Heart right ventricle (tissue), 16 donors: Measurements from ENCODE around the gene JAK1. TPM values are rescaled to one million over a fixed set of nuclear protein-coding genes. Genes with fewer than 3 reads are reported as not detected.

ENCODE experiments used
- ATAC-seq, 8 donors: fragments of 200-7000 bp; cut with Tn5 transposase; one replicate each; pipeline ENCODE4 v1.9.1; 2020; ENCODE audit warnings: mild to moderate bottlenecking in 8 of 8, moderate library complexity in 8 of 8, moderate number of reproducible peaks in 1 of 8
- DNase-seq, 2 donors: peaks; one replicate each; pipeline ENCODE4 v3.0.0-alpha.2; 2020
- H3K27ac ChIP-seq, 10 donors: fragments of 200-600 bp; sonication (generic) in 2 of 10; one replicate each; pipeline versions ENCODE4 v1.5.0 to v1.8.0; 2020 to 2022; ENCODE audit warnings: mild to moderate bottlenecking in 3 of 10
- H3K27me3 ChIP-seq, 7 donors: fragments of 200-600 bp; one replicate each; pipeline ENCODE4 v1.8.0; 2021 to 2022; ENCODE audit warnings: mild to moderate bottlenecking in 2 of 7
- H3K36me3 ChIP-seq, 9 donors: fragments of 200-600 bp; sonication (generic) in 1 of 9; one replicate each; pipeline versions ENCODE4 v1.5.0 to v1.8.0; 2020 to 2022; ENCODE audit warnings: mild to moderate bottlenecking in 2 of 9
- H3K4me1 ChIP-seq, 9 donors: fragments of 200-600 bp; sonication (generic) in 1 of 9; one replicate each; pipeline versions ENCODE4 v1.5.0 to v1.8.0; 2020 to 2022; ENCODE audit warnings: mild to moderate bottlenecking in 4 of 9
- H3K4me3 ChIP-seq, 10 donors: fragments of 200-600 bp; sonication (generic) in 2 of 10; one replicate each; pipeline versions ENCODE4 v1.5.0 to v1.8.0; 2020 to 2022; ENCODE audit warnings: mild to moderate bottlenecking in 7 of 10, moderate library complexity in 2 of 10
- H3K9me3 ChIP-seq, 11 donors: fragments of 200-600 bp in 10 of 11; sonication (generic) in 2 of 11; one replicate each; pipeline versions ENCODE4 v1.5.0 to v1.8.0; 2013 to 2022; ENCODE audit warnings: mild to moderate bottlenecking in 2 of 11, control low read depth in 1 of 11, moderate library complexity in 1 of 11
- WGBS, 2 donors: extraction: QIAGEN DNeasy Blood & Tissue Kit; methylation state at CpG; one replicate each; pipeline ENCODE4 v1.1.7; 2013; ENCODE audit warnings: inconsistent platforms in 1 of 2; 5-methylcytosine and 5-hydroxymethylcytosine counted together
- intact Hi-C, 10 donors: fragments of 100-400 bp; cut with DNase I; formaldehyde crosslinking; loops; one replicate each; pipeline versions ENCODE4 v1.11.1 to v1.14.2; 2022
- polyA plus RNA-seq, 2 donors: library from polyadenylated mRNA; stranded (reverse); fragments of 200-250 nt; gene quantifications; one replicate each; pipeline ENCODE4 v1.2.3, GENCODE V29; 2013
- total RNA-seq, 10 donors: library from RNA; stranded (reverse); fragmentation: NEBNext Ultra II Directional in 3 of 10; extraction: Animal tissue kit (Norgen Biotek cat#: 25700) in 3 of 10; gene quantifications; one replicate each; pipeline versions ENCODE4 v1.2.1 to v1.2.4, GENCODE V29; 2021 to 2023
- TF ChIP-seq, protein P1 (sequence below), 9 donors: fragments of 200-600 bp; sonication (generic) in 2 of 9; IDR thresholded peaks; one replicate each; pipeline versions ENCODE4 v1.5.0 to v1.8.0; 2021 to 2022; ENCODE audit warnings: antibody characterized with exemption in 9 of 9, mild to moderate bottlenecking in 5 of 9, moderate library complexity in 1 of 9
- donor health status: Arrhythmogenic right ventricular cardiomyopathy.
- donor health status: ischemic (EF 13 %, LVEDD 7.1; RV severe dilation, severe dysfunction).
- donor health status: healthy with polysubstance abuse.
- donor health status: DM: no; HTN: yes; CAD: no.
- donor health status: DM: no; HTN: no; CAD: no.
- donor health status: ischemic (EF 25% LVEDD 6.9; RV normal size, moderate dysfunction).
- donor health status: ischemic (EF 25% LVEDD 5.7; RV mildly dilated, moderate dysfunction).
- donor health status: healthy.
- donor health status: DM: yes; HTN: yes; CAD: no.
- donor health status: Ischemic cardiomyopathy.
- donor health status: ischemic (EF 35%, LVEDD 5.7; RV mildly dilated, moderate dysfunction).
- donor health status: nonischemic (EF 11% LVEDD 7.7; RV severe dilation, severe dysfunction).
- donor health status: DM: yes; HTN: yes; CAD: no.
- donor health status: PGD.
- donor health status: ischemic (EF 29% LVEDD 5.4; RV normal size, mild dysfunction).
- donor health status: nonischemic (EF 23%, LVEDD 6.1; RV moderate dilation, normal function).

Gene JAK1
- total and polyA plus RNA-seq, 12 donors: 20.1 to 122 (median 81.3) TPM

DNA sequence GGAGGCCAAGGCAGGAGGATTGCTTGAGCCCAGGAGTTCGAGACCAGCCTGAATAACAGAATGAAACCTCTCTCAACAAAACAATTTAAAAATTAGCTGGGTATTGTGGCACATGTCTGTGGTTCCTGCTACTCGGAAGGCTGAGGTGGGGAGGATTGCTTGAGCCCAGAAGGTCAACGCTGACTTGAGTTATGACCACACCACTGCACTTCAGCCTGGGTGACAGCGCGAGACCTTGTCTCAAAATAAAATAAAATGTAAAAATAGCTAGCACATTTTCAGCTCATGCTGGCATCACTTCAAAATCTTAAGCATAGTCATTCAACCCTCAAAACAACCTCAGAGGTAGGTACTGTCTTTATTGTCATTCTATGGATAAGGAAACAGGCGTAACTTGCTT lies 6.4 kb downstream of the JAK1 start:
- no peaks in the 10 kb centered on the region for H3K27me3 ChIP-seq
- H3K4me3 ChIP-seq: no peak overlapping the region
- no peaks in the 10 kb centered on the region for H3K9me3 ChIP-seq
- DNase-seq: no peak
- no peak for ATAC-seq
- H3K4me1 ChIP-seq: peaks cover 22 to 99% (median 83%) of the 10 kb centered on the region in 9 donors
- 75 to 88% methylated on average over 6 of the region's 6 CpGs for WGBS, 2 donors
- no peaks in the 10 kb centered on the region for H3K36me3 ChIP-seq
- no peak overlapping the region for H3K27ac ChIP-seq
- intact Hi-C loops: loop anchor here in 6 of 10 donors (5.0 to 10.0 kb wide), 7 partner anchors 55 to 213 kb away; partner anchors contain the start of gene RAVER2 (in 1 of the 6)
- TF ChIP-seq, protein P1, sequence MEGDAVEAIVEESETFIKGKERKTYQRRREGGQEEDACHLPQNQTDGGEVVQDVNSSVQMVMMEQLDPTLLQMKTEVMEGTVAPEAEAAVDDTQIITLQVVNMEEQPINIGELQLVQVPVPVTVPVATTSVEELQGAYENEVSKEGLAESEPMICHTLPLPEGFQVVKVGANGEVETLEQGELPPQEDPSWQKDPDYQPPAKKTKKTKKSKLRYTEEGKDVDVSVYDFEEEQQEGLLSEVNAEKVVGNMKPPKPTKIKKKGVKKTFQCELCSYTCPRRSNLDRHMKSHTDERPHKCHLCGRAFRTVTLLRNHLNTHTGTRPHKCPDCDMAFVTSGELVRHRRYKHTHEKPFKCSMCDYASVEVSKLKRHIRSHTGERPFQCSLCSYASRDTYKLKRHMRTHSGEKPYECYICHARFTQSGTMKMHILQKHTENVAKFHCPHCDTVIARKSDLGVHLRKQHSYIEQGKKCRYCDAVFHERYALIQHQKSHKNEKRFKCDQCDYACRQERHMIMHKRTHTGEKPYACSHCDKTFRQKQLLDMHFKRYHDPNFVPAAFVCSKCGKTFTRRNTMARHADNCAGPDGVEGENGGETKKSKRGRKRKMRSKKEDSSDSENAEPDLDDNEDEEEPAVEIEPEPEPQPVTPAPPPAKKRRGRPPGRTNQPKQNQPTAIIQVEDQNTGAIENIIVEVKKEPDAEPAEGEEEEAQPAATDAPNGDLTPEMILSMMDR (IDR thresholded peaks at IDR 0.05): no peak

- WGBS, 2 donors: 64 to 72% methylated on average over 3 of the region's 3 CpGs
- intact Hi-C loops: loop anchor here in 1 of 10 donors (10.0 kb wide), 1 partner anchor 52 kb away; no protein-coding TSS in a partner anchor
Measured at GRCh38 chr1:64956733-64957441, 9.5 kb downstream of the JAK1 start.

GRCh38 chr1:64956010-64956640 lies 10.2 kb downstream of the JAK1 start:
- ATAC-seq (peak in 5 of 8 donors; percentile 34 to 47 (median 35)), DNase-seq (no peak)
- WGBS, 2 donors: 66 to 71% methylated on average over 3 of the region's 3 CpGs
- H3K4me1 ChIP-seq: peaks cover 15 to 94% (median 64%) of the 10 kb centered on the region in 9 donors
- H3K27ac ChIP-seq: peak overlapping the region in 7 of 10 donors; percentile 33 to 64 (median 45)
- TF ChIP-seq, protein P1 (IDR thresholded peaks at IDR 0.05): no peak
- H3K36me3 ChIP-seq: no peaks in the 10 kb centered on the region
- H3K9me3 ChIP-seq: no peaks in the 10 kb centered on the region
- intact Hi-C loops: loop anchor here in 1 of 10 donors (10.0 kb wide), 1 partner anchor 51 kb away; no protein-coding TSS in a partner anchor
- H3K27me3 ChIP-seq: no peaks in the 10 kb centered on the region
- no peak overlapping the region for H3K4me3 ChIP-seq

More at GRCh38 chr1:64956733-64957441, 9.5 kb downstream of the JAK1 start:
- Histone ChIP-seq H3K27me3 (no peaks in the 10 kb centered on the region), H3K27ac (peak overlapping the region in 4 of 10 donors; percentile 12 to 58 (median 37)), H3K9me3 (no peaks in the 10 kb centered on the region), H3K4me3 (no peak overlapping the region), H3K36me3 (no peaks in the 10 kb centered on the region), H3K4me1 (peaks cover 15 to 98% (median 69%) of the 10 kb centered on the region in 9 donors)
- TF ChIP-seq, protein P1 (IDR thresholded peaks at IDR 0.05): no peak
- ATAC-seq (peak in 3 of 8 donors; percentile 8 to 14 (median 10)), DNase-seq (no peak)
